Measurements from ENCODE around the gene COPG1.

- TF ChIP-seq CTCF (IDR thresholded peaks at IDR 0.05) (no peak), EZH2 (IDR thresholded peaks at IDR 0.05) (no peak), EZH2phosphoT487 (IDR thresholded peaks at IDR 0.05) (no peak)
Observed at GRCh38 chr3:129224984-129225393, 24.4 kb upstream of the COPG1 start.

Measured in neural progenitor cell (in vitro differentiated cells).